D721Med (cell line): ENCODE measurements around the gene CST11.

Experiments
- DNase-seq: peaks from one replicate; pipeline ENCODE4 v3.0.0; 2011; ENCODE audit warnings: low spot score; ENCODE audit not compliant: insufficient read length
- FAIRE-seq: peaks from 2 replicates; lab custom pipeline; 2011; peaks lifted over from hg19 to GRCh38; lab: Jason Lieb, UNC
- CTCF ChIP-seq: IDR thresholded peaks from 2 replicates; pipeline ENCODE4 v1.5.1; 2012; ENCODE audit warnings: mild to moderate bottlenecking, control low read depth; ENCODE audit not compliant: insufficient read depth; ENCODE audit errors: missing control alignments

The CST11 gene

GRCh38 chr20:23445596-23446217 is 7.0 kb downstream of the CST11 start:
- DNase-seq, result no peak
- FAIRE-seq, result no peak
- no peak for TF ChIP-seq CTCF

- DNase-seq, result no peak
- no peak for TF ChIP-seq CTCF
- no peak for FAIRE-seq
Measured at GRCh38 chr20:23444859-23445258, 7.8 kb downstream of the CST11 start.

- no peak for DNase-seq
- no peak for FAIRE-seq
- TF ChIP-seq CTCF, result no peak
Measured at GRCh38 chr20:23442436-23442835, 10.2 kb downstream of the CST11 start.

- FAIRE-seq (no peak), DNase-seq (peak; percentile 32)
Measured at GRCh38 chr20:23441850-23442313, 10.8 kb downstream of the CST11 start.

GRCh38 chr20:23440004-23440403 is 12.7 kb downstream of the CST11 start:
- no peak for FAIRE-seq
- TF ChIP-seq CTCF, result no peak
- no peak for DNase-seq

More at GRCh38 chr20:23441850-23442313, 10.8 kb downstream of the CST11 start:
- peak; percentile 83 for TF ChIP-seq CTCF

GRCh38 chr20:23438661-23439060 is 14.0 kb downstream of the CST11 start:
- DNase-seq (no peak), FAIRE-seq (no peak)
- no peak for TF ChIP-seq CTCF

- FAIRE-seq (no peak), DNase-seq (no peak)
- no peak for TF ChIP-seq CTCF
Measured at GRCh38 chr20:23437126-23437899, 15.4 kb downstream of the CST11 start.
